Measurements from ENCODE around the gene SEMA5B.

DNA sequence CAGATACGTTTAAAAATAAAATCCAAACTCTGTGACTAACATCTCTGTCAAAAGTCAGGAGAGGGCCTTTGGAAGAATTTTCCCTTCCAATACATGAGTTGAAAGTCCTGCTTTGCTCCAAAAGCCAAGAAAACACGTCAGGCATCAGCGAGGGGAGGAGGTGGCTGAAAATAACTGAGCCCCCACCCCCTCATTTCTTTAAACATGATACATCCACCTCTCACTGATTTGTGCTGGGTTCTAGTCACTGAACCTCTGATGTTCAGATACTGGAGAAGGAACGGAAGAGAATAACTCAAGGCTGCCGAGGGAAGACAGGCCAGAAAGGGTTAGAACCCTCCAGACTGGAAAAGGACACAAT lies 9.4 kb upstream of the SEMA5B start:
- TF ChIP-seq EZH2 (IDR thresholded peaks at IDR 0.05; ENCODE audit: low read length, unreplicated experiment) (no peak), EZH2phosphoT487 (IDR thresholded peaks at IDR 0.05; ENCODE audit: borderline replicate concordance, low read length) (no peak)
- TF ChIP-seq, protein P1, sequence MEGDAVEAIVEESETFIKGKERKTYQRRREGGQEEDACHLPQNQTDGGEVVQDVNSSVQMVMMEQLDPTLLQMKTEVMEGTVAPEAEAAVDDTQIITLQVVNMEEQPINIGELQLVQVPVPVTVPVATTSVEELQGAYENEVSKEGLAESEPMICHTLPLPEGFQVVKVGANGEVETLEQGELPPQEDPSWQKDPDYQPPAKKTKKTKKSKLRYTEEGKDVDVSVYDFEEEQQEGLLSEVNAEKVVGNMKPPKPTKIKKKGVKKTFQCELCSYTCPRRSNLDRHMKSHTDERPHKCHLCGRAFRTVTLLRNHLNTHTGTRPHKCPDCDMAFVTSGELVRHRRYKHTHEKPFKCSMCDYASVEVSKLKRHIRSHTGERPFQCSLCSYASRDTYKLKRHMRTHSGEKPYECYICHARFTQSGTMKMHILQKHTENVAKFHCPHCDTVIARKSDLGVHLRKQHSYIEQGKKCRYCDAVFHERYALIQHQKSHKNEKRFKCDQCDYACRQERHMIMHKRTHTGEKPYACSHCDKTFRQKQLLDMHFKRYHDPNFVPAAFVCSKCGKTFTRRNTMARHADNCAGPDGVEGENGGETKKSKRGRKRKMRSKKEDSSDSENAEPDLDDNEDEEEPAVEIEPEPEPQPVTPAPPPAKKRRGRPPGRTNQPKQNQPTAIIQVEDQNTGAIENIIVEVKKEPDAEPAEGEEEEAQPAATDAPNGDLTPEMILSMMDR (conservative IDR thresholded peaks at IDR 0.05; ENCODE audit: low read depth, low read length) = no peak

All from PC-3 (cell line).